NCI-H510A treated with DMSO at 0.1 percent for 48 hours (cell line): Measurements from ENCODE around the gene KRT78.
A peak's percentile ranks its signal among the peaks of the same experiment; 100 is the strongest.
"Not testable (repeated sequence)": the region's sequence is repeated elsewhere in the genome, so short reads cannot be mapped to it uniquely, and the experiment has no call there.

Experiments
- DNase-seq: peaks from one replicate; lab custom pipeline; 2025; lab: John Stamatoyannopoulos, UW

KRT78 gene

GRCh38 chr12:52871291-52872039 is 22.7 kb upstream of the KRT78 start:
- DNase-seq = no peak

- peak; percentile 24 for DNase-seq
These were observed 21.8 kb upstream of the KRT78 start for GRCh38 chr12:52870361-52871290.

GRCh38 chr12:52867642-52868041 is 18.8 kb upstream of the KRT78 start:
- peak; percentile 11 for DNase-seq

GRCh38 chr12:52867152-52867551 is 18.4 kb upstream of the KRT78 start:
- DNase-seq = no peak

GRCh38 chr12:52865090-52865944 is 16.5 kb upstream of the KRT78 start:
- DNase-seq = peak; percentile 91

GRCh38 chr12:52862023-52862422 is 13.2 kb upstream of the KRT78 start:
- no peak for DNase-seq

- no peak for DNase-seq
These were observed 12.7 kb upstream of the KRT78 start for GRCh38 chr12:52861511-52861910.

- DNase-seq = no peak
These were observed 11.5 kb upstream of the KRT78 start for GRCh38 chr12:52860102-52860823.

- DNase-seq = no peak
These were observed 8.7 kb upstream of the KRT78 start for GRCh38 chr12:52857500-52857899.

- no peak for DNase-seq
These were observed 8.0 kb upstream of the KRT78 start for GRCh38 chr12:52856787-52857186.

- DNase-seq = not testable (repeated sequence)
These were observed 7.3 kb upstream of the KRT78 start for GRCh38 chr12:52856077-52856476.

- DNase-seq = no peak
These were observed 3.0 kb upstream of the KRT78 start for GRCh38 chr12:52851787-52852186.

GRCh38 chr12:52850681-52851080 is 1.9 kb upstream of the KRT78 start:
- DNase-seq = no peak

GRCh38 chr12:52849511-52849910 is 717 bp upstream of the KRT78 start:
- DNase-seq = no peak

GRCh38 chr12:52847335-52848102 is 1.3 kb downstream of the KRT78 start:
- no peak for DNase-seq

- no peak for DNase-seq
These were observed 2.3 kb downstream of the KRT78 start for GRCh38 chr12:52846356-52846970.

- DNase-seq = no peak
These were observed 2.8 kb downstream of the KRT78 start for GRCh38 chr12:52845946-52846345.

- no peak for DNase-seq
These were observed 4.4 kb downstream of the KRT78 start for GRCh38 chr12:52844386-52844785.

GRCh38 chr12:52839436-52840105 is 9.2 kb downstream of the KRT78 start:
- no peak for DNase-seq
